GOT3 (cell line): ENCODE results near the gene DNAJB12.
"Not testable (repeated sequence)": the region's sequence is repeated elsewhere in the genome, so short reads cannot be mapped to it uniquely, and the experiment has no call there.

Source experiments
- DNase-seq: peaks from one replicate; lab custom pipeline; 2025; ENCODE audit warnings: mixed read lengths; lab: John Stamatoyannopoulos, UW

The DNAJB12 gene

GRCh38 chr10:72354356-72355213 lies at the start of gene DNAJB12:
TSS of gene DNAJB12 (minus strand) at chr10:72354919. CDS start at chr10:72354897, 22 bp downstream.
- peak; percentile 93 for DNase-seq

GRCh38 chr10:72395581-72395980 lies 40.9 kb upstream of the DNAJB12 start:
- DNase-seq: not testable (repeated sequence)

- DNase-seq: no peak
Observed at GRCh38 chr10:72392571-72392970, 37.9 kb upstream of the DNAJB12 start.

- no peak for DNase-seq
Observed at GRCh38 chr10:72390764-72391163, 36.0 kb upstream of the DNAJB12 start.

DNA sequence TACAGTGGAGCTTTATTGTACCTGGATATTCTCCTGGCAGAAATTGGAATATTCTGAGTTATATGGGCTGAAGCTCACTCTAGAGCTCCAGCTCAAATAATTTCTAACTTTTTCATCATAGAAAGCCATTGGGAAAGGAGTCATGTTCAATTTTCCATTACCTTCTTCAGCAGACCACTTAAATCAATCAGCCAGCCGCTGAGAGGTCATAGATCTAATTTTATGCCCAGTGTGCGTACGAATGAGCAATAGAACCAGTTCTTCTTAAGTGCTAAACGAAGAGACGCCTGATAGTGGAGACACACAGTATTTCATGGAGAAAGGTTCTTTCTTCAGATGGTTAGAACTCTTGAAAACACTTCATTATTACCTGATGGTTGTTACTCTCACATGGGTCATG lies 35.0 kb upstream of the DNAJB12 start:
- DNase-seq: no peak

DNA sequence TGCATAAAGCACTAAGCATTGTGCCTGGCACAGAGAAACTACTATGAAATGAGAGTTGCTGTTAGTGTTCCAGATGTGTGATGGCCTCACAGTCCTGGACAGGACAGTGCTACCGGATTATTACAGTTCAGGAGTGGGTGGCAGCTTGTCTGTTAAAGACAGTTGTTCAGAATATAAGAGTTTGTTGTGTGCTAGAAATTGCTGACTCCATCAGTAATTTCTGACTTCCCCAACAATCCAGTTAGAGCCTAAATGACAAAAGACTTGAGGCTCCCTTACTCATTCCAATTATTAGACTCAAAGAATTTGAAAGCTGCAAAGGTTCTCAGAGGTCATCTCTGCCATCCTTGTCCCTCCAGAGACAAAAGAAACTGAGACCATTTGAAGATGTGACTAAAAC lies 34.3 kb upstream of the DNAJB12 start:
- no peak for DNase-seq

DNA sequence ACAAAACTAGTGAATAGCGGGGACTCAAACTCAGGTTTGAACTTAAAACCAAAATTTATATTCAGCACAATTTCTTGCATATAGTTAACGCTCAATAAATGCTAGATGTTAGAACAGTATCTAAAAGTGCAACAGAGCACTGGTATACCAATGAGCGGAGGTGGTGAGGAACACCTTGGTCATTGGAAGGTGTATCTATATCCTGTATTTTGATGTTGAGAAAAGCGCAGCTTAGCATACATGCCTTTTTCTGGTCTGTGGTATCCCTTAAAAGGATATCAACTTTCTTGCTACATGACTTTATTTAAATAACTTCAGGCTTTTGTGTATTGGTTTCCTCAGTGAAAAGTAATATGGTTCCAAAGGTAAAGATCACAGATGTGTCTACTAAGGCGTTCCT lies 33.3 kb upstream of the DNAJB12 start:
- DNase-seq: no peak

DNA sequence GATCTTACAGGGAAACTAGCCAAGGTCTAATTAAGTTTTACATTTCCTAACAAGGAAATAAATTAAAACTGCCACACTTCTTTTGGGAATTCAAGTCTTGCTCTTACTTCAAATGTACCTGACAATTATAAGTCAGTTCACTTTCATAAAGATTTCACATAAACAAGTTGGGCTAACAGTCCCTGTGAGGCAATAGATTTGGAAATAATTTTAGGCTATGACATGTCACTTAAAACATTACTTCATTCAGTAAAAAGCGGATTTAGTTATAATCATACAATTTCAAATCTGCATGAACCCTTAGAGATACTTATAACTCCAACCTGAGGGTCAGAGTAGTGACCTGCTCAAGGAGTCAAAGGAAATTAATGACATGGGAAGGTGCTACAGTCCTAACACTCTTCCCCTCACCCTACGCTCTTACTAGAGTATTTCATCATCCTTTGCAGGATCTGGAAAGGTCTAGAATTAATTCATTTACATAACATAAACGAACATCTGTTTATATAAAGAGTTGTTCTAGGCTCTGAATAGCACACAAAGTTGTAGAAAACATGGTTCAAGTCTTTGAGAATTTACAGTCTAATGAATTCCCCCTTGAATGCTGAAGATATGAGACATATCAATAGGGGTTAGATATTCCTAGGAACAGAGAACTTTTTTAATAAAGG lies 32.3 kb upstream of the DNAJB12 start:
- no peak for DNase-seq

- DNase-seq: no peak
Observed at GRCh38 chr10:72385724-72386123, 31.0 kb upstream of the DNAJB12 start.

DNA sequence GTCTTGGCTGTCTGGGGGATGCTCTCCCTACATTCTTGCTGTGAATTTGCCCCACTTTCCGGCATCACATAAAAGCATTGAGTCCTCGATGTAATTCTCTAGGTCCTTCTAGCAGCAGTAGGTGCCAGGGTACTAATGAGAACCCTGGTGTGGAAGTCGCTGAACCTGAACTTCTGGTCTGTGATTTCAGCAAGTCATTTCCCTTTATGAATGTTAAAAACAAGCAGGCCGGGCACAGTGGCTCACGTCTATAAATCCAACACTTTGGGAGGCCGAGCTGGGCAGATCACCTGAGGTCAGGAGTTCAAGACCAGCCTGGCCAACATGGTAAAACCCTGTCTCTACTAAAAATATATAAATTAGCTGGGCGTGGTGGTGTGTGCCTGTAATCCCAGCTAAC lies 30.3 kb upstream of the DNAJB12 start:
- DNase-seq: not testable (repeated sequence)

- no peak for DNase-seq
Observed at GRCh38 chr10:72379776-72380175, 25.1 kb upstream of the DNAJB12 start.

DNA sequence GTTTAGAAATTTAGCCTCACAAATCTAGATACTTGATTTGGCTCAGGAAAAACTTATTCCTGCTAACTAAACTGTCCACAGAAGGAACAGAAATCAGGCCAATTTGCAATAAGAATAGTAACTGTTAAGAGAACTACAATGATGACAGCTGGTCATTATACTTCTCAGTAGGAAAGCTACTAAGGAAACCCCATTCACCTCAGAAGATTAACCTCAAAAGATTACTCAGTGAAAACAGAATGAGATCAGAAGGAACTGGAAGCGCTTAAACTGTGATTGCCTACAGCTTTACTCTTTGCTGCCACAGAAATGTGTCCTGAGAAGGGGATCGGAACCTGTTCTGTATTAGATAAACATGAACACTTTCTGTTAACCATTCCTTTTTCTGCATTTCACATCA lies 24.3 kb upstream of the DNAJB12 start:
- DNase-seq: no peak

- DNase-seq: no peak
Observed at GRCh38 chr10:72375585-72375984, 20.9 kb upstream of the DNAJB12 start.

DNA sequence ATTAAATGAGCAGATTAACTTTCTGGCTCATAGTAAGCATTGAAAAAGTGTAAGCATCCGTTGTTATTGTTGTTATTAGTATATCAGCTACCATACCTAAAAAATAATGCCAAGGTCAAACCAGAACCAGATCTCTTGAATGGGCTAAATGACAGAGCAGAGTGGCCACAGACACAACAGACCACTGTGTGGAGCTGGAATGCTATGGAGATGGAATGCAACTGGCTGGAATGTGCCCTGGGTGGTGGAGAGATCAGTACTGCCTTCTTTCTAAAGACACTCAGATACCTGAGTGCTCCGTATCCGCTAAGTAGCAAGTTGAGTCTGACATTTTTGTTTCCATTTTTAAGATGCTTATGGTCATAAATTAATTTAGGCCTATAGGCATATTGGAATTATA lies 20.5 kb upstream of the DNAJB12 start:
- no peak for DNase-seq

GRCh38 chr10:72370201-72370722 lies 15.5 kb upstream of the DNAJB12 start:
- no peak for DNase-seq

DNA sequence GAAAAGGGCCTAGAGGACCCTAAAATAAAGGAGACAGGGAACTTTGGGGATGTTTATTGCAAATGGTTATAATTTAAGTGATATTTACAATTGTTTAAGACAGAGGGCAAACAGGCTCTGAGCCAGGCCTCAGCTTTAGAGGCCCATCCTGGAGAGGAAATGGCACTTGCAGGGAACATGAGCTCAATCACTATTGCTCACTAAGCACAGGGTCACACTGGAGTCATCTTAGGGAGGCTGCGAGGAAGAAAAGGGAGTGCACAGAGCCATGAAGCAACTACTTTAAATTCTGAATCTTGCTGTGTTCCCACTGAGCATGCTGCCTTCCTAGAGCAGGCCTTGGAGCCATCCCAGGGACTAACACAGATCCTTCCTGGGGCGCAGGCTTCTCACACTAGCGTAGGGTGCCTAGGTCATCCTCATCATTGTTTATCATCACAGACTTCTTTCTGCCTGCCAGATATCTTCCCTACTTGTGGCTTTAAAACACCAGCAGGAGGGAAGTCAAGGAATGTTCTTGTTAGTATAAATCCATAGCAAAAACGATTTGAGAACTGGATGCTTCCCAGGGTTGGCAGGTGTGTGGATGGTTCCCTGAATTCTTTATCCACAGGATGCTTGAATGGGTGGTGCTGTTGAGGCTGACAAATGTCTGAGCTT lies 12.7 kb upstream of the DNAJB12 start:
- DNase-seq: no peak

GRCh38 chr10:72365106-72365895 lies 10.6 kb upstream of the DNAJB12 start:
- no peak for DNase-seq

DNA sequence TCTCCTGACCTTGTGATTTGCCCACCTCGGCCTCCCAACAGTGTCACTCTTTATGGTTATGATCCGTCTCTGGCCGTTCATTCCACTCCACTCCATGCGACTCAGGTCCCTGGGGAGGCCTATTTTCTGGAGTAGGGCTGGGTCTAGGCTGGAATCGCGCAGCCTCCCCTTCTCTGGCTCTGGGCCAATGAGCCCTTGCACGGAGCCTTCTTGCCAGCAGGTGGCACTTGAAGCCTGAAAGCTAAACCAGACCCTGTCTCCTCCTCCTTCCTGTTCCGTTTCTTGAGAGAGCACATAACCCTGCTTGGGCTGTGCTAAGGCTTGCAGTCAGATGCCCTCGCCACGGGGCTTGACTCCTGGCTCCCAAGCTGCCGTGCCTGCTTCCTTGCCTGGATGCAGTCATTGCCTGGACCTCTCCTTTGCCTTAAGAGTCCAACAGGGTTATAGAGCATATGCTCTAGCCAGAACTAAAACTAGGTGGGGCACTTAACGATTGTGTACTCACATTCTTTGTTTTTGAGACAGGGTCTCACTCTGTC lies 9.6 kb upstream of the DNAJB12 start:
- peak; percentile 78 for DNase-seq

- DNase-seq: no peak
Observed at GRCh38 chr10:72356987-72357386, 2.3 kb upstream of the DNAJB12 start.

GRCh38 chr10:72356115-72356514 lies 1.4 kb upstream of the DNAJB12 start:
- no peak for DNase-seq

DNA sequence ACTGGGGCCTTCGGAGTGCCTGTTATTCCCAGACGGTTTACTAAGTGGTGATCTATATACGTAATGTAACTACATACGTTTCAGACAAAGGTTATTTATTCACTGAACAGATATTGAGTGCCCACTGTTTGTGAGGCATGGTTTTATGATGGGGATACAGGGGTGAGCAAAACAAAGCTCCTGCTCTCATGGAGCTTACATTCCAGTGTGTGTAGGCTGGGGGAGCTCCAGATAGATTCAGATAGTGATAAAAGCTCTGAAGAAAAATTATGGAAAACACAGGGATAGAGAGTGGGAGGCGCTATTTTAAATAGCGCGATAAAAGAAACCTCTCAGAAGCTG lies 466 bp upstream of the DNAJB12 start:
- no peak for DNase-seq

DNA sequence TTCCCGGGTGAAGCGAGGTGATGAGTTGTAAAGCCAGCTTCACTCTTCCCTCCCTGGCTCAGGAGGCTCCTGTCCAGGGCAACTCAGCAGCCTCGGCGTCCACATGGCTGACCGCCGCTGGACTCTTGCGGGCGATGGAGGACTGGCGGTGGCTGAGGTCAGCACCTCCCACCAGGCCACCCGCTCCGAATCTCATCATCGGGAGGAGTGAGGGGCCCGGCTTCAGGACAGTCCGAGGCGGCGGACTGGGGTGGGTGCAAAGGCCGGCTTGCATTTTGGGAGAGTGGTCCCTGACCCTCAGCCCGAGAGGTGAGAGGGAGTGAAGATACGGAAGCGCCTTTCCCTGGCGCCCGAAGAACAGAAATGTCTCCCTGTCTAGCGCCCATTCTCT lies 759 bp downstream of the DNAJB12 start:
- no peak for DNase-seq
